Fibroblast of skin of left quadriceps (primary cell): ENCODE measurements around the gene IGSF10.
A peak's percentile ranks its signal among the peaks of the same experiment; 100 is the strongest.
"Not testable (repeated sequence)": the region's sequence is repeated elsewhere in the genome, so short reads cannot be mapped to it uniquely, and the experiment has no call there.

ENCODE experiments used
- DNase-seq, 2 experiments: peaks; one replicate each; pipeline ENCODE4 v3.0.0-alpha.2; 2013; ENCODE audit warnings: low read depth in 2 of 2

The IGSF10 gene, protein sequence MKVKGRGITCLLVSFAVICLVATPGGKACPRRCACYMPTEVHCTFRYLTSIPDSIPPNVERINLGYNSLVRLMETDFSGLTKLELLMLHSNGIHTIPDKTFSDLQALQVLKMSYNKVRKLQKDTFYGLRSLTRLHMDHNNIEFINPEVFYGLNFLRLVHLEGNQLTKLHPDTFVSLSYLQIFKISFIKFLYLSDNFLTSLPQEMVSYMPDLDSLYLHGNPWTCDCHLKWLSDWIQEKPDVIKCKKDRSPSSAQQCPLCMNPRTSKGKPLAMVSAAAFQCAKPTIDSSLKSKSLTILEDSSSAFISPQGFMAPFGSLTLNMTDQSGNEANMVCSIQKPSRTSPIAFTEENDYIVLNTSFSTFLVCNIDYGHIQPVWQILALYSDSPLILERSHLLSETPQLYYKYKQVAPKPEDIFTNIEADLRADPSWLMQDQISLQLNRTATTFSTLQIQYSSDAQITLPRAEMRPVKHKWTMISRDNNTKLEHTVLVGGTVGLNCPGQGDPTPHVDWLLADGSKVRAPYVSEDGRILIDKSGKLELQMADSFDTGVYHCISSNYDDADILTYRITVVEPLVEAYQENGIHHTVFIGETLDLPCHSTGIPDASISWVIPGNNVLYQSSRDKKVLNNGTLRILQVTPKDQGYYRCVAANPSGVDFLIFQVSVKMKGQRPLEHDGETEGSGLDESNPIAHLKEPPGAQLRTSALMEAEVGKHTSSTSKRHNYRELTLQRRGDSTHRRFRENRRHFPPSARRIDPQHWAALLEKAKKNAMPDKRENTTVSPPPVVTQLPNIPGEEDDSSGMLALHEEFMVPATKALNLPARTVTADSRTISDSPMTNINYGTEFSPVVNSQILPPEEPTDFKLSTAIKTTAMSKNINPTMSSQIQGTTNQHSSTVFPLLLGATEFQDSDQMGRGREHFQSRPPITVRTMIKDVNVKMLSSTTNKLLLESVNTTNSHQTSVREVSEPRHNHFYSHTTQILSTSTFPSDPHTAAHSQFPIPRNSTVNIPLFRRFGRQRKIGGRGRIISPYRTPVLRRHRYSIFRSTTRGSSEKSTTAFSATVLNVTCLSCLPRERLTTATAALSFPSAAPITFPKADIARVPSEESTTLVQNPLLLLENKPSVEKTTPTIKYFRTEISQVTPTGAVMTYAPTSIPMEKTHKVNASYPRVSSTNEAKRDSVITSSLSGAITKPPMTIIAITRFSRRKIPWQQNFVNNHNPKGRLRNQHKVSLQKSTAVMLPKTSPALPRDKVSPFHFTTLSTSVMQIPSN (N-terminal part only)

GRCh38 chr3:151460774-151461450 is at the start of gene IGSF10:
TSS of gene IGSF10 (minus strand) at chr3:151461061. CDS start at chr3:151458709, 2,352 bp downstream.
- no peak for DNase-seq

GRCh38 chr3:151509468-151510135 is 48.7 kb upstream of the IGSF10 start:
- DNase-seq, result not testable (repeated sequence)

DNA sequence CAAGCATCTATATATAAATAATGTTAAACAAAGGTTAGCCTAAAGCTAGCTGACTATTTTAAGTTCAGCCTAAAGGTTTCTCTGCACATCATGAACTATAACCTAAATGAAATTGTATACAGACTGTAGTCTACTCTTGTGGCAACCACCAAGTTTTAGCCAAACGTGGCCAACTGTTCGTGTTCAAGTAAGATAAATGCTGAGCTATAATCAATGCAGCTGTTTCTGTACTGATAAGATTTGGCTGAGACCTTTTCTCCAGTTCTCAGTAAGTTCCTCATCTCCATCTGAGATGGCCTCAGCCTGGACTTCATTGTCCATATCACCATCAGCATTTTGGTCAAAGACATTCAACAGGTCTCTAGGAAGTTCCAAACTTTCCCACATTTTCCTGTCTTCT is 43.7 kb upstream of the IGSF10 start:
- DNase-seq, result no peak

DNA sequence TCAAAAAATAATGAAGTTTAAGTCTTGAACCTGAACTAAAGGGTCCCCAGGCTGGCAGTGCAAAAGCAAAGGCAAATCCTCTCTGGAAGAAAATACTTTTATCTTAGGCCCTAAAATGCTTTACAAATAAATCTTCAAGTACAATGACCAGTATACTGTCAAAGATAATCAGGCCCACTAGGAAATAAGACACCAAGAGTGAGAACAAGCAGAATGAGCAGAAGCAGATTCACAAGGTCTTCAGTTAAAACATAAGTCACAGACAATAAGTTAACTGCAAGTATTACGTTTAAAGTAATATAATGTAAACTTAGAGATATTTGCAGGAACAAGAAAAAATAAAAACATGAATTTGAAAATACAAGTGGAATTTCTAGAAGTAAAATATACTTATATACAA is 42.2 kb upstream of the IGSF10 start:
- no peak for DNase-seq

- DNase-seq, result no peak
These were observed 41.2 kb upstream of the IGSF10 start for GRCh38 chr3:151501923-151502632.

DNA sequence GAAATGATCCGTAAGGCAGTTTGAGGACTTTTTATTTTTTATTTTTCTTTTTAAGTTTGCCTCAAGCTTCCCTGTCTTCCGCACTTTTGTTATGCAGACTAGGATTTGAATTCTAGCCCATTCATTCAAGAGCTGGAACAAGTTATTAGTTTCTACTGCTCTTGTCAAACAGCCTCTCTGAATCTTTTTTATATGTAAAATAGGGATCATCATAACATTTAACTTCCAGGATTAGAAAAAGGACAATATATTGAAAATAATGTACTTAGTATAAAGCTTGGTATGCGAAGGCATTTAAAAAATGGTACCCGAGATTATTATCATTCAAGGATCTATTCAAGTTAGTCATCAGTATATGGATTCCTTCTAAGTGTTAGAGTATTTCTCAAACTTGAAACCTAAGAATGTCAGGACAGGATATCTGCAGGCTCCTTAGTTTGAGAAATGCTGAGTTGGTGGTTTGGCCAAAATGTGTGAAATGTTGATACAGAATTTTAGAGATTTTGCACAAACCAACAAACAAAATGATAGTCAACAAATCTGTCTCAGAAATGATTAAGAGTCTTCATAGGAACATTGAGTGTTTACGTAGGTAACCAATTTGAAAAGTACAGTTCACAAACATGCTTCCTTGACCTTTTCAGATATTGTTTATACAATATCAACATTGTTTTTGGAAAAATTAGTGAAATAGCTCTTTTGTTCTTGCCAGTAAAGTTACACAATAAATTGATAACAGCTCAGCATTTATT is 40.5 kb upstream of the IGSF10 start:
- no peak for DNase-seq

- no peak for DNase-seq
These were observed 38.3 kb upstream of the IGSF10 start for GRCh38 chr3:151499168-151499567.

DNA sequence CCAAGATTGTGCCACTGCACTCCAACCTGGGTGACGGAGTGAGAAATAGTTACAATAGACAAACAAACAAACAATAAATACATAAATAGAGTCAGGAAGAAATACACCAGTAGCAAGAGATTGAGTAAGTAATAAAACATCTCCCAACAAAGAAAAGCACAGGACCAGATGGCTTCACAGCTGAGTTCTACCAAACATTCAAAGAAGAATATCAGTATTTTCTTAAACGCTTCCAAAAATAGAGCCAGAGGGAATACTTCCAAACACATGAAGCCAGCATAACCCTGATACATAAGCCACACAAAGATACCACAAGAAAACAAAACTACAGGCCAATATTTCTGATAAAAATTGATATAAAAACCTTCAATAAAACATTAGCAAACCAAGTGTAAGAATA is 30.7 kb upstream of the IGSF10 start:
- no peak for DNase-seq

DNA sequence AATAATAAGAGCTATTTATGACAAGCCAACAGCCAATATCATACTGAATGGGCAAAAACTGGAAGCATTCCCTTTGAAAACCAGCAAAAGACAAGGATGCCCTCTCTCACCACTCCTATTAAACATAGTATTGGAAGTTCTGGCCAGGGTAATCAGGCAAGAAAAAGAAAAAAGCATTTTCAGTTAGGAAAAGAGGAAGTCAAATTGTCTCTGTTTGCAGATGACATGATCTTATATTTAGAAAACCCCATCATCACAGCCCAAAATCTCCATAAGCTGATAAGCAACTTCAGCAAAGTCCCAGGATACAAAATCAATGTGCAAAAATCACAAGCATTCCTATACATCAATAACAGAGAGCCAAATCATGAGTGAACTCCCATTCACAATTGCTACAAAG is 27.0 kb upstream of the IGSF10 start:
- not testable (repeated sequence) for DNase-seq

- DNase-seq, result no peak
These were observed 23.2 kb upstream of the IGSF10 start for GRCh38 chr3:151483961-151484520.

- DNase-seq, result no peak
These were observed 22.6 kb upstream of the IGSF10 start for GRCh38 chr3:151483488-151483887.

DNA sequence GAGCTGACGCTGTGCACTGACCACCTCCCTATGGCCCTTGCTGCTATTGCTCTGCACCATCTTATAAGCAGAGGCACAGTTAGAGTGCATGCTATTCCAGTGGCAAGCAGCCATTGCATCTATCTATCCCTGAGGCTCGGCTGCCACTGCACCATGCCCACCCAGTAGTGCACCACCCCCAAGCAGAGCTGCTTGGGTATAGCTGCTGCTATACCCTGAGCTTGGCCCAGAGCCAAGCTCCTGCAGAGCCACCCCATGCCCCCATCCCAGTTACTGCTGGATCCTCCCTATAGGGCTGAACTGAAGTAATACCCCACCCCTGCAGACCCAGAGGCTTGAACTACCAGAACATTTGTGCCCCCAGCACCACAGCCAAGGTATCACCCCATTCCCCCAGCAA is 19.6 kb upstream of the IGSF10 start:
- no peak for DNase-seq

- no peak for DNase-seq
These were observed 18.6 kb upstream of the IGSF10 start for GRCh38 chr3:151479452-151479851.

DNA sequence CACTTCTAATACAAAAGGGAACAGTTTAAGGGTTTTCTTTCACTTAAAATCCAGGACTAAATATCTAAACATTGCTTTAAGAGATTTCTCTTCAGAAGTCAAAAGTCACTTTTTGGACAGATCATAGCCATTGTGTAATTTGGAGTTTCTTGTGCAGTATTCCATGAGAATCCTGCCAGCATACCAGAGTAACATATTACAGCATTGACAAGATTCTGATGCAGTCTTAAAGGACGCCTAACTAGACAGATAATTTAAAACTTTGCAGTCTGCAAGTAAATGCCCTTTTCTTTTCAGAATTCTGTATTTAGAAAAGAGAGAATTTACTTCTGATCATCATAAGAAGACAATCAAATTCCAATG is 17.5 kb upstream of the IGSF10 start:
- DNase-seq, result no peak

DNA sequence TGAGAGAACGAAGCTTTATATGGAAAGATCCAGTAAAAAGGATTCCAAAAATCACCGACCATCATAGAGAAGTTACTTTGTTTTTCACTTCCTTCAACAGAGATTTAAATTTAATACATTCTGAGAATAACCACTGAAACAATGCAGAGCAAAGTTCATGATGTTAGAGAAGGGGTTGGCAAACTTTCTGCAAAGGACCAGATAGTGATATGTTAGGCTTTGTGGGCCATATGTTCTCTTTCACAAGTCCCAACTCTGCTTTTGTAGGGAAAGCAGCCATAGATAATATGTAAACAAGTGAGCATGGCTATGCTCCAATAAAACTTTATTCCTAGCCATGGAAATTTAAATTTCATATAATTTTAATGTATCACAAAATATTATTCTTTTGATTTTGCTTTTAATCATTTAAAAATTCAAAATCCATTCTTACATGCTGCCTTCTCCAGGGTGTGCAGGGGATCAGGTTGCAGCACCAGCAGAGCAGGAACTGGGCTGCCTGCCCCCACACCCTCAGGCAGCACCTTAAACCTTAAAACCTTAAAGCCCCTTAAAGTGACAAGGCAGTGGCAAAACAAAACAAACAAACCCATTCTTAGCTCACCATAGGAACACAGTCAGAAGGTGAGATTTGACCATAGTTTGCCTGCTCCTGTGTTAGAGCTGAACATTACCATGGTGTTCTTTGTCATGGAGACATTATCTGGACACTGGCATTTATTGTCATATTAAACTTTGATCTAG is 16.9 kb upstream of the IGSF10 start:
- DNase-seq, result no peak

GRCh38 chr3:151476344-151477018 is 15.6 kb upstream of the IGSF10 start:
- DNase-seq, result no peak

GRCh38 chr3:151468284-151468917 is 7.5 kb upstream of the IGSF10 start:
- DNase-seq, result peak; percentile 38 to 39
